ENCODE measurements around the gene SPECC1.

Gene SPECC1

DNA sequence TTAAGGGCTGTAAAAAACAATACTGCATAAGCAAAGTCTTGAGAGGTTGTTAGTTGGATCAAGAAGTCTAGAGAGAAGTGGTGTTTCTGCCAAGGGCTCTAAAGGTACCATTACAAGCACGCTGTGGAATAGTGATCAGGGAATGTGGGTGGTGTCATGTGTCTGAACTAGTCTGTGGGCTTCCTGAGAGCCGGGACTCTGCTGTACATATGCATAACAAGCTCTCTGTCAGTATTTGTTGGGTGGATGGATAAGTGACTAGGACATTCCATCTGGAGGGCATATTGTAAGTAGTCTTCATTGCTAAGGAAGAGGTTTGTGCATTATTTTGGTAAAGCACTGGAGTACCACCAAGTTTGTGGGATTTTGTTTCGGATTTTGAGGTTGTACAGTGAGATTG is 248.6 kb downstream of the SPECC1 start:
- no peak overlapping the region for H3K4me3 ChIP-seq (ENCODE audit: low read depth, low read length, poor library complexity, severe bottlenecking)
- no peak overlapping the region for H3K27ac ChIP-seq (ENCODE audit: low read depth, low read length, poor library complexity, severe bottlenecking)
- no peaks in the 10 kb centered on the region for H3K27me3 ChIP-seq (ENCODE audit: insufficient read depth, low read length)
- no peak overlapping the region for H2AFZ ChIP-seq (ENCODE audit: low read length)
- no peaks in the 10 kb centered on the region for H3F3A ChIP-seq (ENCODE audit: insufficient read depth, low read length)
- no peak overlapping the region for H3K4me2 ChIP-seq (ENCODE audit: low read length)
- no peaks in the 10 kb centered on the region for H3K9me3 ChIP-seq (ENCODE audit: low read length)
- H3K79me2 ChIP-seq (ENCODE audit: insufficient read depth, low read length), result no peaks in the 10 kb centered on the region
- no peaks in the 10 kb centered on the region for H3K4me1 ChIP-seq (ENCODE audit: insufficient read depth, low read length, severe bottlenecking)
- no peak overlapping the region for H3K9ac ChIP-seq (ENCODE audit: low read length)
- TF ChIP-seq, protein P1, sequence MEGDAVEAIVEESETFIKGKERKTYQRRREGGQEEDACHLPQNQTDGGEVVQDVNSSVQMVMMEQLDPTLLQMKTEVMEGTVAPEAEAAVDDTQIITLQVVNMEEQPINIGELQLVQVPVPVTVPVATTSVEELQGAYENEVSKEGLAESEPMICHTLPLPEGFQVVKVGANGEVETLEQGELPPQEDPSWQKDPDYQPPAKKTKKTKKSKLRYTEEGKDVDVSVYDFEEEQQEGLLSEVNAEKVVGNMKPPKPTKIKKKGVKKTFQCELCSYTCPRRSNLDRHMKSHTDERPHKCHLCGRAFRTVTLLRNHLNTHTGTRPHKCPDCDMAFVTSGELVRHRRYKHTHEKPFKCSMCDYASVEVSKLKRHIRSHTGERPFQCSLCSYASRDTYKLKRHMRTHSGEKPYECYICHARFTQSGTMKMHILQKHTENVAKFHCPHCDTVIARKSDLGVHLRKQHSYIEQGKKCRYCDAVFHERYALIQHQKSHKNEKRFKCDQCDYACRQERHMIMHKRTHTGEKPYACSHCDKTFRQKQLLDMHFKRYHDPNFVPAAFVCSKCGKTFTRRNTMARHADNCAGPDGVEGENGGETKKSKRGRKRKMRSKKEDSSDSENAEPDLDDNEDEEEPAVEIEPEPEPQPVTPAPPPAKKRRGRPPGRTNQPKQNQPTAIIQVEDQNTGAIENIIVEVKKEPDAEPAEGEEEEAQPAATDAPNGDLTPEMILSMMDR (IDR thresholded peaks at IDR 0.05; ENCODE audit: low read length), result no peak
- no peak for TF ChIP-seq EZH2 (IDR thresholded peaks at IDR 0.05; ENCODE audit: borderline replicate concordance, low read length)
- H3K36me3 ChIP-seq (ENCODE audit: insufficient read depth, low read length), result no peaks in the 10 kb centered on the region
- H4K20me1 ChIP-seq (ENCODE audit: insufficient read depth, low read length), result no peaks in the 10 kb centered on the region
- no peaks in the 10 kb centered on the region for H3K9me2 ChIP-seq (ENCODE audit: low read depth, low read length)

DNA sequence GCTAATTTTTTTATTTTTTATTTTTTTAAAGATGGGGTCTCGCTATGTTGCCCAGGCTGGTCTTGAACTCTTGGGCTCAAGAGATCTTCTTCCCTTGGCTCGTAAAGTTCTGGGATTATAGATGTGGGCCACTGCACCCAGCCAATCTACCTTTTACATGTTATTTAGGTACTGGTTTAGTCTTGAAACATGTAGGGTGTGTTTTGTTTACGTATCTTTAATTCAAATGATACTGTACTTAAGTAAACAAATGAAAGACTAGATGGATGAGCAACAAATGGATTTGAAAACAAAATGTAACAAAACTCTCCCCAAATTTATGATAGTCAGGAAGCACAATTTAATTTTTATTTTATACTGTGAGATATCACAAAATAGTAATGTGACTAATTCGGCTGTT is 250.5 kb downstream of the SPECC1 start:
- Histone ChIP-seq H3K4me1 (ENCODE audit: insufficient read depth, low read length, severe bottlenecking) (no peaks in the 10 kb centered on the region), H3F3A (ENCODE audit: insufficient read depth, low read length) (no peaks in the 10 kb centered on the region), H3K36me3 (ENCODE audit: insufficient read depth, low read length) (no peaks in the 10 kb centered on the region), H2AFZ (ENCODE audit: low read length) (no peak overlapping the region), H3K79me2 (ENCODE audit: insufficient read depth, low read length) (no peaks in the 10 kb centered on the region), H3K9me3 (ENCODE audit: low read length) (no peaks in the 10 kb centered on the region), H3K9ac (ENCODE audit: low read length) (no peak overlapping the region), H3K27ac (ENCODE audit: low read depth, low read length, poor library complexity, severe bottlenecking) (no peak overlapping the region), H3K27me3 (ENCODE audit: insufficient read depth, low read length) (no peaks in the 10 kb centered on the region), H3K9me2 (ENCODE audit: low read depth, low read length) (no peaks in the 10 kb centered on the region), H4K20me1 (ENCODE audit: insufficient read depth, low read length) (no peaks in the 10 kb centered on the region), H3K4me2 (ENCODE audit: low read length) (no peak overlapping the region), H3K4me3 (ENCODE audit: low read depth, low read length, poor library complexity, severe bottlenecking) (no peak overlapping the region)
- TF ChIP-seq, protein P1 (IDR thresholded peaks at IDR 0.05; ENCODE audit: low read length), result no peak
- TF ChIP-seq EZH2 (IDR thresholded peaks at IDR 0.05; ENCODE audit: borderline replicate concordance, low read length), result no peak

DNA sequence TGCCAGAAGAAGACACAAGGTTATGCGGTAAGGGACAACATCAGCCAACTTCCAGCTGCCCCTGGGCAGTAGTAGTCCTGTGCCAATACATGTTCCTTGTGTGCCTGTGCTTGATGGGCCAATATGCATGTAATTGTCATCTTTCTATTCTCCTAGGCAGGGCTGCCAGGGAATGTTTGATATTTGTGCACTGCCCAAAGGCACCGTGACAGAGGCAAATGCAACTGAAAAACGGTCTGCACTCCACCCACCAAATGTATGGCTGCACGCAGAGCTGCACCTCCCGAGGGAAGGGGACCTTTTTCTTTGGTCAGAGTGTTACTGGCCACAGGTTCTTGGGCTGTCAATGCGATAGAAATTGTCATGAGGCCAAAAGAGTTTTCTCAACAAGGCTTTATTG is 251.1 kb downstream of the SPECC1 start:
- no peaks in the 10 kb centered on the region for H3F3A ChIP-seq (ENCODE audit: insufficient read depth, low read length)
- no peak overlapping the region for H3K9ac ChIP-seq (ENCODE audit: low read length)
- no peaks in the 10 kb centered on the region for H3K79me2 ChIP-seq (ENCODE audit: insufficient read depth, low read length)
- no peaks in the 10 kb centered on the region for H3K4me1 ChIP-seq (ENCODE audit: insufficient read depth, low read length, severe bottlenecking)
- no peaks in the 10 kb centered on the region for H3K27me3 ChIP-seq (ENCODE audit: insufficient read depth, low read length)
- H3K27ac ChIP-seq (ENCODE audit: low read depth, low read length, poor library complexity, severe bottlenecking), result no peak overlapping the region
- no peaks in the 10 kb centered on the region for H3K9me2 ChIP-seq (ENCODE audit: low read depth, low read length)
- H3K4me2 ChIP-seq (ENCODE audit: low read length), result no peak overlapping the region
- H2AFZ ChIP-seq (ENCODE audit: low read length), result no peak overlapping the region
- no peak for TF ChIP-seq EZH2 (IDR thresholded peaks at IDR 0.05; ENCODE audit: borderline replicate concordance, low read length)
- TF ChIP-seq, protein P1 (IDR thresholded peaks at IDR 0.05; ENCODE audit: low read length), result no peak
- H3K9me3 ChIP-seq (ENCODE audit: low read length), result no peaks in the 10 kb centered on the region
- no peaks in the 10 kb centered on the region for H3K36me3 ChIP-seq (ENCODE audit: insufficient read depth, low read length)
- no peak overlapping the region for H3K4me3 ChIP-seq (ENCODE audit: low read depth, low read length, poor library complexity, severe bottlenecking)
- no peaks in the 10 kb centered on the region for H4K20me1 ChIP-seq (ENCODE audit: insufficient read depth, low read length)

All from OCI-LY1 (cell line).